ENCODE results near the gene POLE. TPM values are rescaled to one million over a fixed set of nuclear protein-coding genes. Genes with fewer than 3 reads are reported as not detected.

The POLE gene
- total RNA-seq, 1 experiment from 2014 or later = 147 TPM

- H3K4me1 Mint-ChIP-seq = no peaks in the 10 kb centered on the region
- no peak overlapping the region for H2BK120ac ChIP-seq (ENCODE audit: low read depth, low read length, poor library complexity, severe bottlenecking)
- H3K79me2 ChIP-seq (ENCODE audit: insufficient read depth, low read length) = no peaks in the 10 kb centered on the region
- TF ChIP-seq CTCF (conservative IDR thresholded peaks at IDR 0.05) = no peak
- no peaks in the 10 kb centered on the region for H3K9me3 Mint-ChIP-seq
- H3K18ac ChIP-seq (ENCODE audit: insufficient read length, low read depth, low read length) = no peak overlapping the region
- H3K27me3 ChIP-seq (ENCODE audit: insufficient read depth, low read length) = no peaks in the 10 kb centered on the region
- no peak overlapping the region for H3K9ac ChIP-seq (ENCODE audit: extremely low read depth, insufficient read length, low read length)
- H3K23ac ChIP-seq (ENCODE audit: insufficient read length, low read depth, low read length) = no peak overlapping the region
- H2BK12ac ChIP-seq (ENCODE audit: insufficient read length, low read depth, low read length) = no peak overlapping the region
- H4K5ac ChIP-seq (ENCODE audit: insufficient read length, low read depth, low read length) = no peak overlapping the region
- no peaks in the 10 kb centered on the region for H3K4me1 ChIP-seq (ENCODE audit: insufficient read depth, low read length)
- no peak overlapping the region for H3T11ph ChIP-seq (ENCODE audit: low read length)
- no peak for DNase-seq
- WGBS (ENCODE audit: extremely low coverage, insufficient read length, low lambda C conversion rate) = no CpG with 5 or more reads among the region's 16 CpGs
- no peak overlapping the region for H4K8ac ChIP-seq (replicated peaks; ENCODE audit: insufficient read length, low read depth, low read length)
- H3K14ac ChIP-seq (ENCODE audit: insufficient read depth, low read length) = no peak overlapping the region
- no peak overlapping the region for H2AFZ ChIP-seq (ENCODE audit: low read length)
- peaks cover 59 to 92% (median 90%) of the 10 kb centered on the region in 3 experiments for H3K36me3 Mint-ChIP-seq (ENCODE audit: insufficient read depth in 1 of 3, low read depth in 3 of 3)
- H3K4me2 ChIP-seq (ENCODE audit: insufficient read depth, insufficient read length, low read length) = no peak overlapping the region
- H3K9me3 ChIP-seq (ENCODE audit: control insufficient read depth, low read depth, low read length) = no peaks in the 10 kb centered on the region
- H3K23me2 ChIP-seq (ENCODE audit: insufficient read length, low read depth, low read length, poor library complexity, severe bottlenecking) = no peaks in the 10 kb centered on the region
- H3K79me1 ChIP-seq (ENCODE audit: insufficient read depth, low read depth, low read length, poor library complexity, severe bottlenecking) = no peaks in the 10 kb centered on the region
- H3K4ac ChIP-seq (ENCODE audit: low read depth, low read length) = no peak overlapping the region
- no peak overlapping the region for H2AK5ac ChIP-seq (ENCODE audit: insufficient read length, low read length)
- H2BK5ac ChIP-seq (ENCODE audit: insufficient read length, low read length) = no peak overlapping the region
- H3K27ac Mint-ChIP-seq = no peak overlapping the region; a peak in 1 of 7 replicates
- H3K27ac ChIP-seq (ENCODE audit: insufficient read length, low read depth, low read length) = no peak overlapping the region
- H4K20me1 ChIP-seq (ENCODE audit: control insufficient read depth, insufficient read depth, insufficient read length) = no peaks in the 10 kb centered on the region
- no peak overlapping the region for H4K91ac ChIP-seq (ENCODE audit: insufficient read length, low read depth, low read length)
- peak overlapping the region in 1 of 2 experiments; percentile 30; a peak in 1 of 5 replicates for H3K4me3 Mint-ChIP-seq
- H3K27me3 Mint-ChIP-seq (ENCODE audit: low read depth) = no peaks in the 10 kb centered on the region
- no peak overlapping the region for H2BK15ac ChIP-seq (ENCODE audit: low read depth, low read length)
- H2BK20ac ChIP-seq (ENCODE audit: low read depth, low read length, poor library complexity, severe bottlenecking) = no peak overlapping the region
- H3K56ac ChIP-seq (ENCODE audit: insufficient read length, low read depth, low read length) = no peak overlapping the region
Measured at GRCh38 chr12:132672116-132672515, 15.0 kb downstream of the POLE start.

Measured in H9 (cell line).